ENCODE data around the gene SAFB. TPM values are rescaled to one million over a fixed set of nuclear protein-coding genes. Genes with fewer than 3 reads are reported as not detected.

The SAFB gene
- total and polyA plus RNA-seq, 7 donors = 51.3 to 88.9 (median 62.1) TPM

DNA sequence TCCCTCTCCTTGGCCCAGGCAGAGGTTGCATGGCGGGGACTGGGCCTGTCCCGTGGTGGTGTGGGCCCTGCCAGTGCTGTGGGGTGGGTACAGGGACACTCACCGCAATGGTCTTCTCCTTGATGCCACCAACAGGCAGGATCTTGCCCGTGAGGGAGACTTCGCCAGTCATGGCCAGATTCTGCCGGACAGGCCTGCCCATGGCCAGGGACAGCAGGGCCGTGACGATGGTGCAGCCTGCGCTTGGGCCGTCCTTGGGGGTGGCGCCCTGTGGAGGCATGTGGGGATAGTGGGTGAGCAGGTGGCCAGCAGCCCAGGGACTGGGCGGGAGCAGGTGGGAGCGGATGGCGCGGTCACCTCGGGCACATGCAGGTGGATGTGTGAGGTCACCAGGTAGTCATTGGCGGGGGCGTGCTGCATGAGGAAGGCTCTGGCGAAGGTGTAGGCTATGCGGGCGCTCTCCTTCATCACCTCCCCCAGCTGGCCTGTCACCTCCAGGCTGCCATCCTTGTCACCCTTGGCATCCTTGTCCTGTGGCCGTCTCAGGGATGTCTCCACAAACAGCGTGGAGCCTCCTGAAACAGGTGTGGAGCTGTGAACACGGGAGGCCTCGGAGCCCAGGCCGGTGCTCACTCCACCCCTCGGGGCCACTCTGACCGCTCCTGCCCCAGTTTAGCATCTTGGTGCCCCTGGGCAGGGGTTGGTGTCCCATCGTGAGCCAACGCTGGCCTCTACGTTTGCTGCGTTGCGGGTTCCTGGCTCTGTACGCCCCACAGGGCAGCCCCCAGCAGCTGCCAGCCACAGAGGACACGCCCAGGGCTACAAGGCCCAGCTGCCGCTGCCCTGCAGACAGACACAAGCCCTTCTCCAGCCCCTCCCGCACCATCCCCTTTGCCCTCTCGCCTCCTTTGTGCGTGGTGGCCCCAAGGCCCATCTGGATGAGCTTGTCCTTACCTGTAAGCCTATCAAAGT is 70.6 kb downstream of the SAFB start:
- H3K27ac ChIP-seq = peak overlapping the region; percentile 91
- H3K9me3 ChIP-seq = no peaks in the 10 kb centered on the region
- no peak overlapping the region for H3K4me3 ChIP-seq
- WGBS, 3 donors = 63 to 71% (median 64%) methylated on average over 36 to 39 of the region's 39 CpGs
- H3K4me1 ChIP-seq = peaks cover 11% of the 10 kb centered on the region
- peaks cover 10 to 61% of the 10 kb centered on the region in 2 donors for H3K36me3 ChIP-seq (ENCODE audit: insufficient read depth in 1 of 2, low read depth in 1 of 2)
- intact Hi-C loops (cut with DNase I) = no loop called here
- no peaks in the 10 kb centered on the region for H3K27me3 ChIP-seq (ENCODE audit: insufficient read depth in 3 of 3, low read length in 2 of 3)
- DNase-seq (no peak), ATAC-seq (no peak)
- TF ChIP-seq, protein P1, sequence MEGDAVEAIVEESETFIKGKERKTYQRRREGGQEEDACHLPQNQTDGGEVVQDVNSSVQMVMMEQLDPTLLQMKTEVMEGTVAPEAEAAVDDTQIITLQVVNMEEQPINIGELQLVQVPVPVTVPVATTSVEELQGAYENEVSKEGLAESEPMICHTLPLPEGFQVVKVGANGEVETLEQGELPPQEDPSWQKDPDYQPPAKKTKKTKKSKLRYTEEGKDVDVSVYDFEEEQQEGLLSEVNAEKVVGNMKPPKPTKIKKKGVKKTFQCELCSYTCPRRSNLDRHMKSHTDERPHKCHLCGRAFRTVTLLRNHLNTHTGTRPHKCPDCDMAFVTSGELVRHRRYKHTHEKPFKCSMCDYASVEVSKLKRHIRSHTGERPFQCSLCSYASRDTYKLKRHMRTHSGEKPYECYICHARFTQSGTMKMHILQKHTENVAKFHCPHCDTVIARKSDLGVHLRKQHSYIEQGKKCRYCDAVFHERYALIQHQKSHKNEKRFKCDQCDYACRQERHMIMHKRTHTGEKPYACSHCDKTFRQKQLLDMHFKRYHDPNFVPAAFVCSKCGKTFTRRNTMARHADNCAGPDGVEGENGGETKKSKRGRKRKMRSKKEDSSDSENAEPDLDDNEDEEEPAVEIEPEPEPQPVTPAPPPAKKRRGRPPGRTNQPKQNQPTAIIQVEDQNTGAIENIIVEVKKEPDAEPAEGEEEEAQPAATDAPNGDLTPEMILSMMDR (IDR thresholded peaks at IDR 0.05) = no peak

DNA sequence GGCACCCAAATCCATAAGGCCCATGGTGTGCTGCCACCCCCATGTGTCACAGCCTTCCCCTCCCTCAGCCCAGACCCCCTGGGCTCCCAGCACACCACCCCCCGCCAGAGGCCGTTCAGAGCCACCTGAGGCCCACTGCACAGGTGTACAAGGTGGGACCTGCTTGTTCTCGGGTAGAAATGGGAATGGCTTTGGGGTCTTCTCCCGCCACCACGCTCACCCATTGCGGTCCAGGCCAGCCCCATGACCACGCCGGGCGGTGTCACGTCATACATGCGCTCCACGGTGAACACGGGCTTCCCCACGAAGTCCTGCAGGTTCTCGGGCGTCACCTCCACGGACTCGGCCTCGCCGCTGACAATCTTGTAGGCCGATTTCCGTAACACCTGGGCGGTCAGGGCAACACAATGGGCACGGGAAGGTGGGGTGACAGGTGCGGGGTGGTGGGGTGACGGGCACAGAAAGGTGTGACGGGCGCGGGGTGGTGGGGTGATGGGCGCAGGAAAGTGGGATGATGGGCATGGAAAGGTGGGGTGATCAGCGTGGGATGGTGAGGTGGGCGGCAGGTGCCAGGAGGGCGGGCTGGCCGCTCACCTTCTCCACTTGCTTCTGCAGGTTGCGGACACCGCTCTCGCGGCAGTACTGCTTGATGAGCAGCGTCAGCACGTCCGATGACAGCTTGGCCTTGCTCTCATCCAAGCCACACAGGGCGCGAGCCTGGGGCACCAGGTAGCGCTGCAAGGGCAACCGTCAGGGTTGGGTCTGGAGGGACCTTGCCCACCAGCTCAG is 71.5 kb downstream of the SAFB start:
- H3K4me1 ChIP-seq = peaks cover 11% of the 10 kb centered on the region
- H3K36me3 ChIP-seq (ENCODE audit: insufficient read depth in 1 of 2, low read depth in 1 of 2) = peaks cover 10 to 70% of the 10 kb centered on the region in 2 donors
- 88 to 90% (median 89%) methylated on average over 45 of the region's 45 CpGs for WGBS, 3 donors
- no peaks in the 10 kb centered on the region for H3K9me3 ChIP-seq
- intact Hi-C loops (cut with DNase I) = no loop called here
- ATAC-seq = no peak
- H3K4me3 ChIP-seq = no peak overlapping the region
- TF ChIP-seq, protein P1 (IDR thresholded peaks at IDR 0.05) = no peak
- H3K27me3 ChIP-seq (ENCODE audit: insufficient read depth in 3 of 3, low read length in 2 of 3) = no peaks in the 10 kb centered on the region
- no peak for DNase-seq
- no peak overlapping the region for H3K27ac ChIP-seq

DNA sequence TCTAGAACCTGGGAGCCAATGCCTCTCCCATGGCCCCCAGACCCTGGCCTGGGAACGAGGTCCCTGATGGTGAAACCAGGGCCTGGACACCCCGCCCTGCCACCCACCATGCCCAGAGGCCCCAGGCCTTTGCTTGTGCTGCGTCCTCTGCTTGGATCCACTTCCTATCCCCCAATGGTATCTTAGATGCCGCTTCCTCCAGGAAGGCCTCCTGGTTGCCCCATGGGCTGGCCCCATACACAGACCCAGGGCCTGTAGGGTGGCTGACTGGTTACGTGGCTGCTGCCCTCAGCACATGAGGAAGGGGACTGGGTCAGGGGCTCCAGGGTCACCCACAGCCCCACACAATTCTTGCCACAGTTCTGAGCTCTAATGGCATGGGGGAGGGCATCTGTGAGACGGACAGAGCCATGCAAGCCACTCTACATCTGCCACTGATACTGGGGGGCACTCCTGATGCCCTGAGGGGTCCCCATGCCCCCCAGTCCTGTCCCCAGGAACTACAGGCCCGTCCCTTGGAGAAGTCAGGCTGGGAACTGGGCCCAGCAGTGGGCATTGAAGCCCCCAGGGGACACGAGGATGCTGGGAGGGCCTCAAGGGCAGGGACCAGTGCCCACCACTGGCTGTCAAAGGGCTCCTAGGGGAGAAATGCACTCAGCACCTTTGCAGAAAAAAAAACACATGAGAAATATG is 72.2 kb downstream of the SAFB start:
- intact Hi-C loops (cut with DNase I) = no loop called here
- peaks cover 10 to 77% of the 10 kb centered on the region in 2 donors for H3K36me3 ChIP-seq (ENCODE audit: insufficient read depth in 1 of 2, low read depth in 1 of 2)
- no peak for DNase-seq
- peaks cover 11% of the 10 kb centered on the region for H3K4me1 ChIP-seq
- no peaks in the 10 kb centered on the region for H3K9me3 ChIP-seq
- H3K27ac ChIP-seq = no peak overlapping the region
- 86 to 95% (median 91%) methylated on average over 8 of the region's 8 CpGs for WGBS, 3 donors
- no peak overlapping the region for H3K4me3 ChIP-seq
- TF ChIP-seq, protein P1 (IDR thresholded peaks at IDR 0.05) = no peak
- no peaks in the 10 kb centered on the region for H3K27me3 ChIP-seq (ENCODE audit: insufficient read depth in 3 of 3, low read length in 2 of 3)
- ATAC-seq = no peak

DNA sequence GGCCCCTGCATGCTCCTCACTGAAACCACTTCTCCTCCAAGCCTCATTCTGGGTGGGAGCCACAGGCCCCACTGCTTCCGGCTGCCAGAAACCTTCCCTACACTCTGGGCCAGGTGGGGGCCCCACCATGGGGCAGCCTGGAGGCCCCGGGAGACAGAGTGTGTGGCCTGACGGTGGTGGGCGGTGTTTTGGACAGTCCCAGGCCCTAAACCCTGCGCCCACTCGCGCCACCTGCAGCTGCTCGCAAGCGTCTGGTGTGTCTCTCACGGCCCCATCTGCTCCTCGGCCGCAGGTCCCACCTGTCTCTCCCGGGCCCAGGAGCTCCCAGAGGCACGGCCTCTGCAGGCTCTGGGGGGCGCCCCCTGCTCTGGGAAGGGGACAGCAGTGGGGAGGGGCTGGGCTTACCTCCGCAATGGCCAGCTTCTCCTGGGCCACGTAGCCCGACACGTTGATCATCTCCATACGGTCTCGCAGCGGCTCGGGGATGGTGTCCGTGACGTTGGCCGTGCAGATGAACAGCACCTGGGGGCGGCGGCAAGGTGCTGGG is 72.8 kb downstream of the SAFB start:
- H3K27me3 ChIP-seq (ENCODE audit: insufficient read depth in 3 of 3, low read length in 2 of 3) = no peaks in the 10 kb centered on the region
- ATAC-seq (no peak), DNase-seq (no peak)
- TF ChIP-seq, protein P1 (IDR thresholded peaks at IDR 0.05) = no peak
- no peaks in the 10 kb centered on the region for H3K9me3 ChIP-seq
- 70 to 76% (median 71%) methylated on average over 28 of the region's 28 CpGs for WGBS, 3 donors
- no peak overlapping the region for H3K27ac ChIP-seq
- H3K4me3 ChIP-seq = no peak overlapping the region
- intact Hi-C loops (cut with DNase I) = no loop called here
- H3K36me3 ChIP-seq (ENCODE audit: insufficient read depth in 1 of 2, low read depth in 1 of 2) = peaks cover 10 to 83% of the 10 kb centered on the region in 2 donors
- peaks cover 11% of the 10 kb centered on the region for H3K4me1 ChIP-seq

Measured in psoas muscle (tissue), 8 donors.